GM12874 (cell line): Measurements from ENCODE around the gene PFDN1.

Source experiments
- CTCF ChIP-seq: IDR thresholded peaks from 2 replicates; pipeline ENCODE4 v1.5.1; 2011; ENCODE audit warnings: low read depth, mild to moderate bottlenecking, control low read depth, low read length, moderate library complexity; ENCODE audit not compliant: insufficient read depth

Gene PFDN1

GRCh38 chr5:140221697-140222223, 81.1 kb downstream of the PFDN1 start:
- no peak for TF ChIP-seq CTCF

- TF ChIP-seq CTCF = no peak
Observed at GRCh38 chr5:140220698-140221064, 82.2 kb downstream of the PFDN1 start.

- no peak for TF ChIP-seq CTCF
Observed at GRCh38 chr5:140220032-140220697, 82.7 kb downstream of the PFDN1 start.

GRCh38 chr5:140219068-140219991, 83.6 kb downstream of the PFDN1 start:
- no peak for TF ChIP-seq CTCF

GRCh38 chr5:140217299-140218026, 85.4 kb downstream of the PFDN1 start:
- no peak for TF ChIP-seq CTCF

- no peak for TF ChIP-seq CTCF
Observed at GRCh38 chr5:140216478-140217074, 86.3 kb downstream of the PFDN1 start.
